Coronary artery (tissue), 2 donors: ENCODE data around the gene RCC1.
A peak's percentile ranks its signal among the peaks of the same experiment; 100 is the strongest.

Experiments
- DNase-seq: peaks from one replicate; pipeline ENCODE4 v3.0.0-alpha.2; 2017; ENCODE audit warnings: low spot score
- H3K27ac ChIP-seq, 2 donors: fragments of 200-600 bp; sonication (generic); one replicate each; pipeline ENCODE4 v1.5.1; 2016 to 2019
- H3K4me3 ChIP-seq: fragments of 200-600 bp; sonication (generic); 2 replicates; pipeline ENCODE4 v1.5.1; 2016; ENCODE audit warnings: mild to moderate bottlenecking, moderate library complexity
- TF ChIP-seq, protein P1 (sequence below): fragments of 200-600 bp; sonication (generic); IDR thresholded peaks from one replicate; pipeline ENCODE4 v1.5.1; 2019; ENCODE audit warnings: antibody characterized with exemption

Gene RCC1

DNA sequence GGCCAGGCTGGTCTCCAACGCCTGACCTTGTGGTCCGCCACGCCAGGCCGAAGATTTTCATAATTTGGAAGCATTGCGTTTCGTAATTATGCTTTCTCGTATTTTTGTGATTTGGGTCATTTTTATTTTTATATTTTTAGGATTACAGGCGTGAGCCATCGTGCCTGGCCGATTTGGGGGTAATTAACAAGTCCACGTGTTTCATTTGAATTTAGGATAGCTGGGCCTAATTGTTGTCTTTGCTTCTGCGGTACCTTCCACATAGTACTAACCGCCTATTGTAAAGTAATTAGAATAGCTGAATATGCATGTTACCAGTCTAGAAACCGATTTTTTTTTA lies 1.0 kb downstream of the RCC1 start:
- peak overlapping the region; percentile 88 to 91 for H3K27ac ChIP-seq
- TF ChIP-seq, protein P1, sequence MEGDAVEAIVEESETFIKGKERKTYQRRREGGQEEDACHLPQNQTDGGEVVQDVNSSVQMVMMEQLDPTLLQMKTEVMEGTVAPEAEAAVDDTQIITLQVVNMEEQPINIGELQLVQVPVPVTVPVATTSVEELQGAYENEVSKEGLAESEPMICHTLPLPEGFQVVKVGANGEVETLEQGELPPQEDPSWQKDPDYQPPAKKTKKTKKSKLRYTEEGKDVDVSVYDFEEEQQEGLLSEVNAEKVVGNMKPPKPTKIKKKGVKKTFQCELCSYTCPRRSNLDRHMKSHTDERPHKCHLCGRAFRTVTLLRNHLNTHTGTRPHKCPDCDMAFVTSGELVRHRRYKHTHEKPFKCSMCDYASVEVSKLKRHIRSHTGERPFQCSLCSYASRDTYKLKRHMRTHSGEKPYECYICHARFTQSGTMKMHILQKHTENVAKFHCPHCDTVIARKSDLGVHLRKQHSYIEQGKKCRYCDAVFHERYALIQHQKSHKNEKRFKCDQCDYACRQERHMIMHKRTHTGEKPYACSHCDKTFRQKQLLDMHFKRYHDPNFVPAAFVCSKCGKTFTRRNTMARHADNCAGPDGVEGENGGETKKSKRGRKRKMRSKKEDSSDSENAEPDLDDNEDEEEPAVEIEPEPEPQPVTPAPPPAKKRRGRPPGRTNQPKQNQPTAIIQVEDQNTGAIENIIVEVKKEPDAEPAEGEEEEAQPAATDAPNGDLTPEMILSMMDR: no peak
- peak overlapping the region; percentile 93 for H3K4me3 ChIP-seq
- no peak for DNase-seq

DNA sequence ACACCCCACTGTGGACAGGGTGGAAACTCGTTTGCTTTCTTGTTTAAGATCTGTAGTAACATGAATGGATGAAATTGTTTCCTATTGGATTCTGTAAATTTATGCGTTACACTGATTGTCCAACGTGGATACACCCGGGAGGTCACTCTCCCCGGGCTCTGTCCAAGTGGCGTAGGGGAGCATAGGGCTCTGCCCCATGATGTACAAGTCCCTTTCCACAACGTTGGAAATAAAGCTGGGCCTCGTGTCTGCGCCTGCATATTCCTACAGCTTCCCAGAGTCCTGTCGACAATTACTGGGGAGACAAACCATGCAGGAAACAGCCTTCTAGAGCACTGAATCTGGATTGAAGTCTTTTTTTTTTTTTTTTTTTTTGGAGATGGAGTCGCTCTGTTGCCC lies 1.4 kb downstream of the RCC1 start:
- peak overlapping the region; percentile 88 to 91 for H3K27ac ChIP-seq
- TF ChIP-seq, protein P1: no peak
- no peak for DNase-seq

DNA sequence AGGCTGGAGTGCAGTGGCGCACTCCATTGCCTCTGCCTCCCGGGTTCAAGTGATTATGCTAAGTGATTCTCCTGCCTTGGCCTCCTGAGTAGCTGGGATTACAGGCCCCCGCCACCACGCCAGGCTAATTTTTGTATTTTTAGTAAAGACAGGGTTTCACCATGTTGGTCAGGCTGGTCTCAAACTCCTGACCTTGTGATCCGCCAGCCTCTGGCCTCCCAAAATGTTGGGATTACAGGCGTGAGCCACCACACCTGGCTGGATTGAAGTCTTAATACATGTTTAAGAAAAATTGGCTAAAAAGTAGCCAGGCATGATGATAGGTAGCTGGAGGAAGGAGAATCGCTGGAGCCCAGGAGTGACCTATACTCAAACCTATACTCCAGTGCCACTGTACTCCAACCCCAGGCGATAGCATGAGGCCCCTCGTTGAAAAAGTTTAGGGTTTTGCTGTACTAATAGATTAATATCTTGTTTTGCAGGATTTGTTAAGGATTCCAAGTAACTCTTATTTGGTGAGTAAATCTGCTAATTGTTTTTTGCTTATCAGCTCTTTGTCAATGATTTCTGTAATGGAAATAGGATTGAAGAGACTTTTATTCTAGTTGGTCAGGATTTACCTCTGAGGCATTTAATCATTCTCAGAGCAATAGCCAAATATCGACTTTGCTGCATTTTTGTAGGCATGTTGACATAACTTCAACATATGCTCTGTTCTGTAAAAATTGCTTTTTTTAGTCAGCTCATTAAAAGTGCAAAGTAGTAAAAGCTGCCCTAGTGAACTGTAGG lies 2.0 kb downstream of the RCC1 start:
- TF ChIP-seq, protein P1: no peak
- DNase-seq: no peak
- peak overlapping the region; percentile 37 to 48 for H3K27ac ChIP-seq
- H3K4me3 ChIP-seq: peak overlapping the region; percentile 93

More for the DNA sequence above, 1.4 kb downstream of the RCC1 start:
- H3K4me3 ChIP-seq: peak overlapping the region; percentile 93

DNA sequence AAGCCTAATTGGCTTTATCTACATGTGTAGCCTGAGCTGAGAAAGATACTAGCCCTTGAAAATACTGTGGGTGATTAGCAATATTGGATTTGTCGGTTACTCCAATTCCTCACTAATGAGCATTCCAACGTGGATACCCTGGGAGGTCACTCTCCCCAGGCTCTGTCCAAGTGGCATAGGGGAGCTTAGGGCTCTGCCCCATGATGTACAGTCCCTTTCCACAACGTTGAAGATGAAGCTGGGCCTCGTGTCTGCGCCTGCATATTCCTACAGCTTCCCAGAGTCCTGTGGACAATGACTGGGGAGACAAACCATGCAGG lies 2.6 kb downstream of the RCC1 start:
- TF ChIP-seq, protein P1: no peak
- no peak for DNase-seq
- peak overlapping the region; percentile 93 for H3K4me3 ChIP-seq
- H3K27ac ChIP-seq: peak overlapping the region in 1 of 2 donors; percentile 48

DNA sequence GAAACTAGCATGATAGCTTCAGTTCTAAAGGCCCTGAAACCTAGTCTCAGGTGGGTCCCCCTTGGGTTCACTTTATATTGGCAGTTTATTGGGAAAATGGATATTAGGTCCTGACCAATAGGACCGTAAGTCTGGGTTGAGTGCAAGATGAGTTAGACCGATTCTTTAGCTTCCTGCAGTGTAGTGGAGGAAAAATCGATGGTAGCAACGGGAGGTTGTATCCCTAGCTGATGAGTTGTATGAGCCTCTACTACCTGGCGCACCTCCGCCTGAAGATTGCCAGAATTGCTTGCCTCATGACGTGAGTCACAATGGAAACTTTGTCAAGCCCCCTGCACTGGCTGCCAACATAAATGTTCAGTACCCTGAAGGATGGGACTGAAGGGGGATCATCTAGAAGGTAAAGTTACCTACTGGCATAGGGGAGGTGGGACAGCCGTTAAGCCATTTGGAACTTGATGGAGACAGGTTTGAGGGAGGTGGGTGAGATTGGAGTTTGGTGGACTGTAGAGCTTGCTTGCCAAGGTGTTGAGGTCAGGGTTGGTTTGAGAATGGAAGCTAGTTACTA lies 3.9 kb downstream of the RCC1 start:
- peak overlapping the region; percentile 93 for H3K4me3 ChIP-seq
- DNase-seq: no peak
- H3K27ac ChIP-seq: peak overlapping the region in 1 of 2 donors; percentile 48
- TF ChIP-seq, protein P1: no peak

DNA sequence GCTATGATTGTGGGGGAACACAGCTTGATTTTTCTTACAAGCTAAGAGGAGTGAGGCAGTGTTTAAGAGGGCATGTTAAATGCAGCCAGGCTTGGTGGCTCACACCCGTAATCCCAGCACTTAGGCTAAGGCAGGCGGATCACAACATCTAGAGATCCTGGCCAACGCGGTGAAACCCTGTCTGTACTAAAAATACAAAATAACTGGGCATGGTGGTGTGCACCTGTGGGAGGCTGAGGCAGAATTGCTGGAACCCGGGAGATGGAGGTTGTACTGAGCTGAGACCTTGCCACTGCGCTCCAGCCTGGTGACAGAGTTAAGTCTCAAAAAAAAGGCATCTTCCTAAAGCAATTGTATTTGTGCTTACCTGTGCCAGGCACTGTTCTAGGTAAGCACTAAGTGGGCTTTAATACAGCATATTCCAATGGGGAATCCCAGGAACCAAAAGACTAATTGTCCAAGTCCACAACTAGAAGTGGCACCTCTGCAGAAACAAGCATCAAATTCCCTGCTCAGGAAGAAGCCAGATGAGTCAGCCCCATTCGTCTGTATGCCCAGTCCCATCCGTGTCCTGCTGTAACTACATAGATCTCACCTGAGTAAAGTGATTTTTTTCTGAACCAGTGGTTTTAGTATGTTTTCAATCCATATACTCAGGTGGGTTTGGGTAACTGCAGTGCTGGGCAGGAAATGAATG lies 4.6 kb downstream of the RCC1 start:
- Histone ChIP-seq H3K27ac (peak overlapping the region in 1 of 2 donors; percentile 11), H3K4me3 (peak overlapping the region; percentile 93)
- DNase-seq: no peak
- TF ChIP-seq, protein P1: no peak
